ENCODE measurements around the gene ITGB5. TPM values are rescaled to one million over a fixed set of nuclear protein-coding genes. Genes with fewer than 3 reads are reported as not detected.
A peak's percentile ranks its signal among the peaks of the same experiment; 100 is the strongest.

Gene ITGB5
- total RNA-seq, 2 experiments from 2014 or later = 0.47 to 0.85 TPM

DNA sequence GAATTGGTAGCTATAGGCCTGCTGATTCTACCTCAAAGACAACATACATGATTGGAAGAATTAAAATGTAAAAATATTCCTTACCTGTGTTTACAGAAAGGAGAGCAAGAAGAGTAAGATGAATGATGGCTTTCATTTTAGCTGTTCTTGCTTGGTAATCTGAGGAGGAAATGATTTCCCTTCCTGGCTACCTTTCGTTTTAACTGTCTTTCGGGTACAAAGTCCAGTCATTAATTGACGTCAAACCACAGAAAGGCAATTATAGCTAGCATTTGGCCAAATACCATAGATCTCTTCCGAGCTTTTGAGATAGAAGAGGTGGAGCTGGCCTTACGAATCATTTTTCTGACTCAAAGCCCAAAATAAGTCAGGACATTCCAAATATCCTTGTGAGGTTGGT, 47.4 kb upstream of the ITGB5 start, which contains the start of gene MUC13:
Gene MUC13 (minus strand): TSS at position 175 of the 400 bp plus-strand sequence. CDS start 39 bp downstream, at position 136.
- Mint-ChIP-seq H3K9me3 (no peaks in the 10 kb centered on the region), H3K36me3 (ENCODE audit: low read depth) (no peaks in the 10 kb centered on the region), H3K27ac (no peak within 1 kb of the TSS), H3K27me3 (peaks cover 15% of the 10 kb centered on the region), H3K4me3 (no peak within 1 kb of the TSS), H3K4me1 (ENCODE audit: low read depth) (no peaks in the 10 kb centered on the region)
- CTCF ChIA-PET = no interaction called here
- Histone ChIP-seq H3K4me1 (ENCODE audit: insufficient read depth, low read length) (no peaks in the 10 kb centered on the region), H3K9me3 (ENCODE audit: control insufficient read depth in 1 of 2, insufficient read depth in 1 of 2, low read length in 2 of 2) (no peaks in the 10 kb centered on the region), H3K27ac (ENCODE audit: low read depth in 1 of 2, low read length in 2 of 2) (no peak within 1 kb of the TSS), H3K27me3 (ENCODE audit: control insufficient read depth in 1 of 2, insufficient read depth in 2 of 2, low read length in 2 of 2) (no peaks in the 10 kb centered on the region), H3K36me3 (ENCODE audit: insufficient read depth, low read length) (no peaks in the 10 kb centered on the region), H3K4me3 (ENCODE audit: low read length) (no peak within 1 kb of the TSS)
- DNase-seq = no peak
- intact Hi-C loops (cut with DNase I, micrococcal nuclease) = no loop called here
- POLR2A ChIA-PET = no interaction called here
- no peak for TF ChIP-seq CTCF (IDR thresholded peaks at IDR 0.05)
- no peak for ATAC-seq (ENCODE audit: poor library complexity)

DNA sequence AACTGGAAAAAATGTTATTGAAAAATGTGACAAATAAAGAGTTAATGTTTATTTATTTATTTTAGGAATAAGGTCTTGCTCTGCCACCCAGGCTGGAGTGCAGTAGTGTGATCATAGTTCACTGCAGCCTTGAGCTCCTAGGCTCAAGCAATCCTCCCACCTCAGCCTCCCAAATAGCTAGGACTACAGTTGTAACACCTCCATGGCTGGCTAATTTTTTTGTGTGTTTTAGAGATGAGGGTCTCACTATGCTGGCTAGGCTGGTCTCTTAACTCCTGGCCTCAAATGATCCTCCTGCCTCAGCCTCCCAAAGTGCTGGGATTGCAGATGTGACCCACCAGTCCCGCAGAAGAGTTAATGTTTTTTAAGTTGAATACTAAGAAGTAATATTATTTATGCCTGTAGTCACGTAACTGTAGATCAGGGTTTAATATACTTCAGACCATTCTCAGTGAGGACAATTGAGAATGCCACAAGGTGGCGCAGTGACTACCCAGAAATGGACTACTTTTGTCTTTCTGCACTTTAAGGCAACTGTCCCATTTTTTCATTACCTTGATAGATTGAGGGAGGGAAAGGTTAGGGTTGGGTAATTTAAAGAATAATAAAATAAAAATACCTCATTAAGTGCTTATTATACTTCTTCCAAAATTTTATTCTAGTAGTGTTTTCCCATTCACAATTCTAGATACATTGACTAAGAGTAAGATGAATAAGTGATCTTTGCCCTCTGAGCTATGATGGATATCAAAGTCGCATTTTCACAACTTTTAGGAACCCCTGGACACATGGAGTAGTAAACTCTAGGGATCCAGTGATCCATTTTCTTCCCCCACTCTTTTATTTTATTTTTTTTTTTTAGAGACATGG, 41.4 kb upstream of the ITGB5 start:
- ChIA-PET CTCF (interaction anchor here (0.9 to 1.2 kb wide), 2 partner anchors 9 to 18 kb away, joined by 3 read pairs; no protein-coding TSS in a partner anchor), POLR2A (no interaction called here)
- H3K9me3 Mint-ChIP-seq = no peaks in the 10 kb centered on the region
- H3K27me3 ChIP-seq (ENCODE audit: control insufficient read depth in 1 of 2, insufficient read depth in 2 of 2, low read length in 2 of 2) = no peaks in the 10 kb centered on the region
- H3K4me1 Mint-ChIP-seq (ENCODE audit: low read depth) = no peaks in the 10 kb centered on the region
- peak; percentile 30 to 77 (median 48) for DNase-seq
- TF ChIP-seq CTCF (IDR thresholded peaks at IDR 0.05) = peak; percentile 76
- H3K4me3 Mint-ChIP-seq = no peak overlapping the region
- H3K4me1 ChIP-seq (ENCODE audit: insufficient read depth, low read length) = no peaks in the 10 kb centered on the region
- no peak overlapping the region for H3K27ac ChIP-seq (ENCODE audit: low read depth in 1 of 2, low read length in 2 of 2)
- no peaks in the 10 kb centered on the region for H3K9me3 ChIP-seq (ENCODE audit: control insufficient read depth in 1 of 2, insufficient read depth in 1 of 2, low read length in 2 of 2)
- H3K27ac Mint-ChIP-seq = no peak overlapping the region
- no peaks in the 10 kb centered on the region for H3K36me3 Mint-ChIP-seq (ENCODE audit: low read depth)
- intact Hi-C loops (cut with DNase I, micrococcal nuclease) = loop anchor here (1.0 to 5.0 kb wide), 4 partner anchors 214 to 657 kb away; no protein-coding TSS in a partner anchor
- H3K27me3 Mint-ChIP-seq = peaks cover 8% of the 10 kb centered on the region
- no peak overlapping the region for H3K4me3 ChIP-seq (ENCODE audit: low read length)
- peak; percentile 49 for ATAC-seq (ENCODE audit: poor library complexity)
- no peaks in the 10 kb centered on the region for H3K36me3 ChIP-seq (ENCODE audit: insufficient read depth, low read length)

GRCh38 chr3:124927574-124928045, 40.4 kb upstream of the ITGB5 start:
- H3K36me3 Mint-ChIP-seq (ENCODE audit: low read depth) = no peaks in the 10 kb centered on the region
- no peak for TF ChIP-seq CTCF (IDR thresholded peaks at IDR 0.05)
- no peak overlapping the region for H3K27ac ChIP-seq (ENCODE audit: low read depth in 1 of 2, low read length in 2 of 2)
- ATAC-seq (ENCODE audit: poor library complexity) (no peak), DNase-seq (no peak)
- no peaks in the 10 kb centered on the region for H3K36me3 ChIP-seq (ENCODE audit: insufficient read depth, low read length)
- POLR2A ChIA-PET = no interaction called here
- CTCF ChIA-PET = interaction anchor here (0.7 to 1.1 kb wide), 3 partner anchors 26 to 507 kb away, joined by 4 read pairs; no protein-coding TSS in a partner anchor
- peaks cover 8% of the 10 kb centered on the region for H3K27me3 Mint-ChIP-seq
- H3K9me3 Mint-ChIP-seq = no peaks in the 10 kb centered on the region
- no peak overlapping the region for H3K4me3 Mint-ChIP-seq
- no peaks in the 10 kb centered on the region for H3K4me1 Mint-ChIP-seq (ENCODE audit: low read depth)
- H3K4me3 ChIP-seq (ENCODE audit: low read length) = no peak overlapping the region
- intact Hi-C loops (cut with DNase I, micrococcal nuclease) = loop anchor here (1.0 to 5.0 kb wide), 4 partner anchors 215 to 658 kb away; no protein-coding TSS in a partner anchor
- H3K27ac Mint-ChIP-seq = no peak overlapping the region
- no peaks in the 10 kb centered on the region for H3K4me1 ChIP-seq (ENCODE audit: insufficient read depth, low read length)
- no peaks in the 10 kb centered on the region for H3K9me3 ChIP-seq (ENCODE audit: control insufficient read depth in 1 of 2, insufficient read depth in 1 of 2, low read length in 2 of 2)
- no peaks in the 10 kb centered on the region for H3K27me3 ChIP-seq (ENCODE audit: control insufficient read depth in 1 of 2, insufficient read depth in 2 of 2, low read length in 2 of 2)

Data from CD4-positive, alpha-beta T cell (primary cell).